SJSA1 (cell line): ENCODE data around the gene MRTFA. TPM values are rescaled to one million over a fixed set of nuclear protein-coding genes. Genes with fewer than 3 reads are reported as not detected.
"Not testable (repeated sequence)": the region's sequence is repeated elsewhere in the genome, so short reads cannot be mapped to it uniquely, and the experiment has no call there.

Source experiments
- DNase-seq, 2 experiments: peaks; one replicate each; pipeline ENCODE4 v3.0.0-alpha.2; 2015 to 2020; ENCODE audit warnings: low spot score in 2 of 2, low read depth in 1 of 2
- H3K27ac ChIP-seq: fragments of 250-450 bp; sonication (Bioruptor Pico); 2 replicates; pipeline ENCODE4 v1.5.1; 2020; ENCODE audit warnings: mild to moderate bottlenecking, moderate library complexity
- H3K27me3 ChIP-seq: fragments of 250-450 bp; sonication (Bioruptor Pico); replicated peaks from 2 replicates; pipeline ENCODE4 v1.5.1; 2020; ENCODE audit warnings: mild to moderate bottlenecking, moderate library complexity
- H3K36me3 ChIP-seq: fragments of 250-450 bp; sonication (Bioruptor Pico); 2 replicates; pipeline ENCODE4 v1.5.1; 2020; ENCODE audit warnings: mild to moderate bottlenecking
- H3K4me1 ChIP-seq: fragments of 250-450 bp; sonication (Bioruptor Pico); replicated peaks from 2 replicates; pipeline ENCODE4 v1.6.1; 2021; ENCODE audit warnings: mild to moderate bottlenecking
- H3K4me3 ChIP-seq: fragments of 250-450 bp; sonication (Bioruptor Pico); 2 replicates; pipeline ENCODE4 v1.5.1; 2020; ENCODE audit warnings: mild to moderate bottlenecking
- H3K9me3 ChIP-seq: fragments of 250-450 bp; sonication (Bioruptor Pico); replicated peaks from 2 replicates; pipeline ENCODE4 v1.5.1; 2020; ENCODE audit warnings: mild to moderate bottlenecking
- total RNA-seq: library from RNA; depleted of rRNA; stranded (reverse); fragments of >200 nt; shearing (Covaris generic); gene quantifications from 2 replicates; pipeline ENCODE4 v1.2.3, GENCODE V29; 2014

MRTFA gene
- total RNA-seq, 1 experiment from 2014 or later = 27.8 TPM

DNA sequence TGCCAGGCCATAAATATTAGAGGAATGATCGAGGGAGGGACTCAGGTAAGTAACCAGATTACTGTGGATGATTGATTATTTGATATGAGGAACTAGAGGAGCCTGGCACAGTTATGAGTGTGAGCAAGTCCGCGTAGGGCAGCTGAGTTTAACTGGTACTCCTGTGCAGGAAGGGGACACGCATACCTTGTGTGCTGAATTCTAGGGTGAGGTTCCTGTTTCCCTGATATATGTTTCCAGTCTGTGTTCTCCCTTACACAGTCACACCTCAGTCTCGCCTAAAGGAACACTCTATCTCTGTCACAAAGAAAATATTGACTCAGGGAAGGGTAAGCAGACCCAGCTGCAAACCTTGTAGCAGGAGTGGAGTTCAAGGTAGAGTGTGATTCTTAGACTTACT, 248.8 kb downstream of the MRTFA start:
- Histone ChIP-seq H3K27ac (no peak overlapping the region), H3K36me3 (0 out of 2 replicates have a peak, but pooled peaks cover 3% of the 10 kb centered on the region), H3K27me3 (no peaks in the 10 kb centered on the region), H3K4me3 (no peak overlapping the region), H3K4me1 (peaks cover 9% of the 10 kb centered on the region), H3K9me3 (no peaks in the 10 kb centered on the region)
- DNase-seq = no peak

DNA sequence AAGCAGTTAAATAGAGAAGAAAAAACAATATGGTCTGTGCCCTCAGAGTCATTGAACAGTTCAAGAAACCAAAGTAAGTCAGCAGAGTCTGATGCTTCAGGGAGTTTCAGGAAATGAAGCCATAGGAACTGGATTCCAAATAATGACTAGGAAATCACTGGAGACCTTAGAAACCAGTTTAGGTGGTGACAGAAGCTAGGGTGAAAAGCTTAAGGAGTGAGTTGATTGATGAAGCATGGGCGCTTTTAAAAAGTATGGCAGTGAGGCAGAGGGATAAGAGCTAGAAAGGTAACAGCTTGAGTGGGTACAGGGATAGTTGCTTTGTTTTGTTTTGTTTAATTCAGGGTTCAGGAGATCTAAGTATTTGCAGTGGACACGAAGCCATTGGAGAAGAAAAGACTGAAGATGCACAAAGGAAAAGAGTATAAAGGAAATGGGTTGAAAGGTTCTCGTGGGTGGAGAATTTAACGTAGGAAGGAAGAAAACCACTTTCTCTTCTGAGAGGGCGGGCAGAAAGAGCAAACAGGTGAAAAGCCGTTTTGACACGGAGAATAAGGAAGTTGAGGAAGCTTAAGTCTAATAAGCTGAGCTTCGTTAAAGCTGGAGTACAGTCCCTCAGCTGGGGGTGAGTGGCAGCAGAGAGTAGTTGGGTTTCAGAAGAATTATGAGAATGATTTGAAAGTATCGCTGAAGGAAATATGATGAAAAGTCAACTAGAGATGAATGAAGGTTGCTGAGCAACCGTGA, 251.3 kb downstream of the MRTFA start:
- Histone ChIP-seq H3K4me1 (peaks cover 9% of the 10 kb centered on the region), H3K36me3 (0 out of 2 replicates have a peak, but pooled peaks cover 3% of the 10 kb centered on the region), H3K27me3 (no peaks in the 10 kb centered on the region), H3K9me3 (no peaks in the 10 kb centered on the region), H3K4me3 (no peak overlapping the region), H3K27ac (no peak overlapping the region)
- DNase-seq = no peak

DNA sequence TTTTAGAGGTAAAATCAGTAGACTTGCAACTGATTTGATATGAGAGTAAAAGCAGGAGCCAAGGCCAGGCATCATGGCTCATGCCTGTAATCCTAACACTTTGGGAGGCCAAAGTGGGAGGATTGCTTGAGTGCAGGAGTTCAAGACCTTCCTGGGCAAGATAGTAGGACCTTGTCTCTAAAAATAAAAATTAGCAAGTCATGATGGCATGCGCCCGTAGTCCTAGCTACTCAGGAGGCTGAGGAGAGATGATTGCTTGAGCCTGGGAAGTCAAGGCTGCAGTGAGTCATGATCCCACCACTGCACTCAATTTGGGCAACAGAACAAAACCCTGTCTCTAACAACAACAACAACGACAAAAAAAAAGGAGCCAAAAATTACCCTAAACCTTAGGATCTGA, 252.6 kb downstream of the MRTFA start:
- DNase-seq = peak; percentile 69 to 70
- Histone ChIP-seq H3K4me3 (no peak overlapping the region), H3K27me3 (no peaks in the 10 kb centered on the region), H3K9me3 (no peaks in the 10 kb centered on the region), H3K36me3 (0 out of 2 replicates have a peak, but pooled peaks cover under 1% of the 10 kb centered on the region), H3K4me1 (peaks cover 9% of the 10 kb centered on the region), H3K27ac (peak overlapping the region; percentile 65)

DNA sequence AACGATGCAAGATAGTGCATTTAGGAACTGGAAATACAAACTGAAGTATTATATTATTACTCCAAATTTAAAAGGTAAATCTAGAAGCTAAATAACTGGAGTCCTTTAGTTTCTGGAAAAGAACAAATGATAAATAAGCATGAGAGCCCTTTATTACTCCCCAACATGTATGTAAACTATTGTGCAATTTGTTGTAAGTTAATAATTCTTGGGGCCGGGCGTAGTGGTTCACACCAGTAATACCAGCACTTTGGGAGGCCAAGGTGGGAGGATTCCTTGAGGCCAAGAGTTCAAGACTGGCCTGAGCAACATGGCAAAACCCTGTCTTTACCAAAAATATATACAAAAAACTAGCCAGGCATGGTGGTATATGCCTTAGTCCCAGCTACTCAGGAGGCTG, 255.1 kb downstream of the MRTFA start:
- no peaks in the 10 kb centered on the region for H3K36me3 ChIP-seq
- DNase-seq = no peak
- no peaks in the 10 kb centered on the region for H3K27me3 ChIP-seq
- no peaks in the 10 kb centered on the region for H3K9me3 ChIP-seq
- no peak overlapping the region for H3K27ac ChIP-seq
- H3K4me1 ChIP-seq = peaks cover 13% of the 10 kb centered on the region
- no peak overlapping the region for H3K4me3 ChIP-seq

DNA sequence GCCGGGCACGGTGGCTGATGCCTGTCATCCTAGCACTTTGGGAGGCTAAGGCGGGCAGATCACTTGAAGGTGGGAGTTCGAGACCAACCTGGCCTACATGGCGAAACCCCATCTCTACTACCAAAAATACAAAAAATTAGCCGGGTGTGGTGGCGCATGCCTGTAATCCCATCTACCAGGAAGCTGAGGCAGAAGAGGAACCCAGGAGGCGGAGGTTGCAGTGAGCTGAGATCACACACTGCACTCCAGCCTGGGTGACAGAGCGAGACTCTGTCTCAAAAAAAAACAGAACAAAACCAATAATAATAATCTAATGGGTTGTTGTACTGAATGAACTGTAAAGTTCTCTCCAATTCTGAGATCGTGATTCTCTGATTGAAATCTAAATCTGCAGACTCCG, 258.1 kb downstream of the MRTFA start:
- H3K36me3 ChIP-seq, DNase-seq, H3K27me3 ChIP-seq, H3K4me3 ChIP-seq, H3K4me1 ChIP-seq, H3K9me3 ChIP-seq, H3K27ac ChIP-seq: not testable (repeated sequence)

DNA sequence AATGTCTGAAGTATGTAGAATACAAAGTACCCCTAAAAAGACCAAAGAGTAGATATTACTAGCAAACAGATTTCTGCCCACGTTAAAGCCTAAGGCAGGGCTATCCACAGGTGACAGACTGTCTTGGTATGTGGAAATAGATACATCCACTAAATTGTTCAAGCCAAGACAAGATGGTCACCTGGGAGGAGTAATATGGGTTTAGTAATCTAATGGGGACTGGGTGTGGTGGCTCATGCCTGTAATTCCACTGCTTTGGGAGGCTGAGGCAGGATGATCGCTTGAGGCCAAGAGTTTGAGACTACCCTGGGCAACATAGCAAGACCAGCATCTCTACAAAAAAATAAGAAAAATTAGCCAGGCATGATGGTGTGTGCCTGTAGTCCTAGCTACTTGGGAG, 258.6 kb downstream of the MRTFA start:
- H3K36me3 ChIP-seq = peaks cover 6% of the 10 kb centered on the region; the same call in 1 of the 2 replicates
- H3K9me3 ChIP-seq = no peaks in the 10 kb centered on the region

DNA sequence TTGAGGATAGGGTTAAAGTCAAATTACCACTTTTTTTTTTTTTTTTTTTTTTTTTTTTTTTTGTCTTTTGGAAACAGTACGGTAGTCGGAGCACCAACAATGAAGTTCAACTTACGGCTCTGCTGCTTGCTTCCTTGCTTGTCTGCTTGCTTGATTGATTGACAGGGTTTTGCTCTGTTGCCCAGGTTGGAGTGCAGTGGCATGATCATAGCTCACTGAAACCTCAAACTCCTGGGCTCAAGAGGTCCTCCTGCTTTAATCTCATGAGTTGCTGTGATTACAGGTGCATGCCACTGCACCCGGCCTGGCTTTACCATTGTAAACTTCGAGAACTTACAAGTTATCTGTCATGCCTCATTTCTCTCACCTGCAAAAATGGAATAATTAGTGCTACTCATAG, 260.4 kb downstream of the MRTFA start:
- Histone ChIP-seq H3K27me3 (no peaks in the 10 kb centered on the region), H3K4me3 (no peak overlapping the region), H3K4me1 (0 out of 2 replicates have a peak, but pooled peaks cover 4% of the 10 kb centered on the region), H3K27ac (no peak overlapping the region), H3K9me3 (no peaks in the 10 kb centered on the region), H3K36me3 (peaks cover 7% of the 10 kb centered on the region; the same call in 1 of the 2 replicates)
- no peak for DNase-seq

More for the DNA sequence above, 258.6 kb downstream of the MRTFA start:
- H3K27me3 ChIP-seq = no peaks in the 10 kb centered on the region
- 0 out of 2 replicates have a peak, but pooled peaks cover 4% of the 10 kb centered on the region for H3K4me1 ChIP-seq
- H3K27ac ChIP-seq = no peak overlapping the region
- no peak for DNase-seq
- no peak overlapping the region for H3K4me3 ChIP-seq

DNA sequence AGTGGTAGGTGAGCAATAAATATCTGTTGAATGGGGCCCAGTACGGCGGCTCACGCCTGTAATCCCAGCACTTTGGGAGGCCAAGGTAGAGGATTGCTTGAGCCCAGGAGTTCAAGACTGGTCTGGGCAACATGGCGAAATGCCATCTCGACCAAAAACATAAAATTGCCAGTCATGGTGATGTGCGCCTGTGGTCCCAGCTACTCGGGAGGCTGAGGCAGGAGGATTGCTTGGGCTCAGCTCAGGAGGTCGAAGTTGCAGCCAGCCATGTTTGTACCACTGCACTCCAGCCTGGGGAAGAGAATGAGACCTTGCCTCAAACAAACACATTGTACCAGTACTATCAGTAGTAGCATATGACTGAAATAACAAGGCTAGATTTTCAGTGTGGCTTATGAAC, 262.0 kb downstream of the MRTFA start:
- no peak overlapping the region for H3K4me3 ChIP-seq
- no peak overlapping the region for H3K27ac ChIP-seq
- no peak for DNase-seq
- 0 out of 2 replicates have a peak, but pooled peaks cover 4% of the 10 kb centered on the region for H3K4me1 ChIP-seq
- H3K9me3 ChIP-seq = no peaks in the 10 kb centered on the region
- no peaks in the 10 kb centered on the region for H3K27me3 ChIP-seq
- peaks cover 12% of the 10 kb centered on the region for H3K36me3 ChIP-seq

DNA sequence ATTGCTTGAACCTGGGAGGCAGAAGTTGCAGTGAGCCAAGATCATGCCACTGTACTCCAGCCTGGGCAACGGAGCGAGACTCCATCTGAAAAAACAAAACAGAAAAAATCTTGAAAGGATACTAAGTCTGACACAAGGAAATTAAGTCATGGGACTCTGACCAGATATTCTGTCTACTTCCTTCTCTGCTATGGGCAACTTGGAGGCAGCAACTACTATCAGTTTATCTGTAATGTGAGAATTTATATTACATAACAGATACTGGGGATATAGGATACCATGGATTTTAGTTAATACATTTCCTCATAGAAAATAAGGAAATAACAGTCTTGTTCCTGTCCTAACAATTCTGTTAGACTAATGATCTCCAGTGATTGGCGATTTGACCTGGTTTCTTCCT, 267.7 kb downstream of the MRTFA start:
- DNase-seq = no peak
- H3K27me3 ChIP-seq = no peaks in the 10 kb centered on the region
- peaks cover 55% of the 10 kb centered on the region for H3K36me3 ChIP-seq
- H3K4me3 ChIP-seq = no peak overlapping the region
- no peaks in the 10 kb centered on the region for H3K4me1 ChIP-seq
- H3K27ac ChIP-seq = no peak overlapping the region
- H3K9me3 ChIP-seq = no peaks in the 10 kb centered on the region

DNA sequence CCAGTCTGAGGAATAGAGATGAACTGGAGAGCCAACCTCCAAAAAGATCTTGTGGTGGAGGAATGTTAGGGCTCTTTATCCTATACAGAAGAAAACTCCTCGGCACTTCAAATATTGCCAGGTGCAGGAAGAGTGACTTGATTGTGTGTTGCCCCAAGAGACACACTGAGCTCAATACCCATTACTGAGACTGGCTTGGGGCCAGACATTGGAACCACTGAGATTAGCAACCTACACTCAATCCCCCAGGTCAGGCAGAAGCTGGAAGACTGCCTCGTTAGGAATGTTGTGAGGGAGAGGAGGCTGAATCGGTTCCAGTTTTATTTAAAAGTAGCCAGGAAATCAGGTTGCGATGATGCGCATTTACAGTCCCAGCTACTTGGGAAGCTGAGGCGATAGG, 268.5 kb downstream of the MRTFA start:
- DNase-seq = no peak
- Histone ChIP-seq H3K9me3 (no peaks in the 10 kb centered on the region), H3K36me3 (peaks cover 58% of the 10 kb centered on the region), H3K27ac (no peak overlapping the region), H3K27me3 (no peaks in the 10 kb centered on the region), H3K4me3 (no peak overlapping the region), H3K4me1 (no peaks in the 10 kb centered on the region)

DNA sequence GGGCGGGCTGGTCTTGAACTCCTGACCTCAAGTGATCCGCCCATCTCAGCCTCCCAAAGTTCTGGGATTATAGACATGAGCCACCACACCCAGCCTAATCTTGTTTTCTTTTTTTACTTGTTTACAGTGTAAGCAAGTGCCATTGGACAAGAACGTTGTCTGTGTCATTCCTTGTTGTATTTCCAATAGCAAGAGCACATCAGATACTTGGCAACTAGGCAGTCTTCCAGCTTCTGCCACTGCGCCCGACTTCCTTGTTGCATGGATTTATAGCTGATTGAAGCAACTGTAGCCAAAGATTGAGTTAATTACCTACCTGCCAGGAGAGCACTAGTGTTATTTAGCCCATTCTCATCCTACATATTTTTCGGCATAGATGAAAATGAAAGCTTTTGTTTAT, 269.2 kb downstream of the MRTFA start:
- DNase-seq = no peak
- Histone ChIP-seq H3K4me1 (no peaks in the 10 kb centered on the region), H3K27ac (no peak overlapping the region), H3K4me3 (no peak overlapping the region), H3K36me3 (peaks cover 64% of the 10 kb centered on the region), H3K9me3 (no peaks in the 10 kb centered on the region), H3K27me3 (no peaks in the 10 kb centered on the region)

DNA sequence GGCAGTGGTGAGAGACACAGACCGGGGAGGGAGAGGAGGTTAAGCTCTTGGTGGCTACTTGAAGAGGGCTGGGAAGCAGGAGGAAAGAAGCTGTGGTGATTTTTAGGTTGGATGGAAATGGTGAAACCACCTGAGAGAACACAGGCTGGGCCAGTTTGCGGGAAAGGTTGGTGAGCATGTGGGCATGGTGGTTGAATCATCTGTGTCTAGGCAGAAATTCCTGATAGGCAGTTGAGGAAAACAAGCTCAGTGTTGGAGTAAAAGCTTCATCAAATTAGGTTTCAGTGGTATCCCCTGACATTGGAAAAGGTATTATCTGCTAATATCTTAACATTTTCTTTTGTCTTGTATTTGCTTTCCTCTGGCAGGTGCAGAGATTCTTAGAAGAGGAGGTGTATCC, 270.5 kb downstream of the MRTFA start:
- Histone ChIP-seq H3K27ac (no peak overlapping the region), H3K4me1 (no peaks in the 10 kb centered on the region), H3K36me3 (peaks cover 76% of the 10 kb centered on the region), H3K27me3 (no peaks in the 10 kb centered on the region), H3K9me3 (no peaks in the 10 kb centered on the region), H3K4me3 (no peak overlapping the region)
- DNase-seq = no peak

DNA sequence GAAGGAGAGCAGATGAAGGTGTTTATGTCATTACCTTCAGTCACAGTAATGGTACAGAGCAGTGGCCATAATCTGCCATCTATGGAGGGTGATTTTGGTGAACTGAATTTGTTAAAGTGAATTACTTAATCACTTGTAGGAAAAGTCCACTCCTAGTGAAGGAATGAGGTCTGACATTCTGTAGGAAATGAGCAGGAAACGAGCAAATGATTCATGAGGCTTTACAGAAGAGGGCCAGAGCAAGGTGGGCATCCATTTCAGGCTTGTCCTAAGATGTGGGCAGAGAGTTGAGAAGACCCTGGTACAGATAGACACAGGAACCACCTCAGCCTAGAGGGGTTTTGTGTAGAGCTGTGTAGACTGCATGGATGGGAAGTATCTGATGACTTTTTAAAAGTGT, 272.1 kb downstream of the MRTFA start:
- H3K9me3 ChIP-seq = no peaks in the 10 kb centered on the region
- H3K36me3 ChIP-seq = peaks cover 87% of the 10 kb centered on the region
- DNase-seq = no peak

DNA sequence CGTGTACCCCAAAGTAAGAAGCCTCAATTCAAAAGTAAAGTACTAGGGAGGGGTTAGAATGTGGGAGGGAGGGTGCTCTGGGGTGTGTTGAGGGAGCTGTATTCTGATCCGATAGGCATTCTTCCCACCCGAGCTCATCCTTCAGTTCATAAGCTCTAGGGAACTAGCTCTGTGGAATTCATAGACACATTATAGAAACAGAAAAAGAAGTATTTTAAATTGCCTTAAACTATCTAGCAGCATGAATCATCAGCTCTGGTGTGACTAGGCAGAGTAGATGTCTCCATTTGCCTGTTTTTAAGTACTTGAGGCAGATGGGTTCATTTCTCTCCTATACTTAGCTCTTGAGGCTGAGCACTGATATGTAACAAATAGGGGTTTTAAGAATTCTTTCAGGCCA, 273.5 kb downstream of the MRTFA start:
- no peaks in the 10 kb centered on the region for H3K9me3 ChIP-seq
- no peaks in the 10 kb centered on the region for H3K27me3 ChIP-seq
- H3K27ac ChIP-seq = no peak overlapping the region
- H3K4me1 ChIP-seq = no peaks in the 10 kb centered on the region
- no peak for DNase-seq
- H3K4me3 ChIP-seq = no peak overlapping the region
- H3K36me3 ChIP-seq = peaks cover 96% of the 10 kb centered on the region

More for the DNA sequence above, 272.1 kb downstream of the MRTFA start:
- no peak overlapping the region for H3K27ac ChIP-seq
- H3K4me1 ChIP-seq = no peaks in the 10 kb centered on the region
- H3K27me3 ChIP-seq = no peaks in the 10 kb centered on the region
- no peak overlapping the region for H3K4me3 ChIP-seq

DNA sequence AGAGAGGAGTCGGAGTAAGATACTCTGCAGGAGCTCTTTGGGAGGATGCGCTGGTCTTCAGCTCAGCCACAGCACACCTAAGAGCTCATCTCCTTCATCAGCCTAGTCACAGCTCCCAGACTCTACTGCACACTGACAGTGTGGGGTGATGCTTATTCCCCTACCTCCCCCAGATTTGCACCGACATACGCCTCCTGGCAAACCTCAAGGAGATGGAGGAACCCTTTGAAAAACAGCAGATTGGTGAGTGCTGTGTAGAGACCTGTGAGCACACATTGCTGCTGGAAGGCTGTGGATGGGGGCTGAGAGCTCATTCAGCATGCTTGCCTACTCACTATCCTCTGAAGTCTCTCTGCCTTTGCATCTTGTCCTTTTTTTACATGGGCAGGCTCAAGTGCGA, 275.4 kb downstream of the MRTFA start:
- Histone ChIP-seq H3K36me3 (peaks cover 87% of the 10 kb centered on the region), H3K4me1 (no peaks in the 10 kb centered on the region), H3K27ac (no peak overlapping the region), H3K27me3 (no peaks in the 10 kb centered on the region), H3K4me3 (no peak overlapping the region), H3K9me3 (no peaks in the 10 kb centered on the region)
- DNase-seq = no peak
